KOPT-K1 (cell line): ENCODE measurements around the gene FLT3.
"Not testable (repeated sequence)": the region's sequence is repeated elsewhere in the genome, so short reads cannot be mapped to it uniquely, and the experiment has no call there.

ENCODE experiments used
- H3K27ac ChIP-seq: fragments of 200-600 bp; sonication (generic); 2 replicates; pipeline ENCODE4 v1.5.1; 2016; ENCODE audit warnings: antibody characterized with exemption, mild to moderate bottlenecking, low read depth, low read length; ENCODE audit not compliant: poor library complexity, severe bottlenecking
- H3K36me3 ChIP-seq: fragments of 200-600 bp; sonication (generic); 2 replicates; pipeline ENCODE4 v1.5.1; 2017; ENCODE audit warnings: antibody characterized with exemption, mild to moderate bottlenecking, low read length, moderate library complexity; ENCODE audit not compliant: insufficient read depth
- H3K9me3 ChIP-seq: fragments of 200-600 bp; sonication (generic); 2 replicates; pipeline ENCODE4 v1.5.1; 2017; ENCODE audit warnings: antibody characterized with exemption, low read length, mild to moderate bottlenecking; ENCODE audit not compliant: insufficient read depth, poor library complexity, severe bottlenecking

FLT3 gene

DNA sequence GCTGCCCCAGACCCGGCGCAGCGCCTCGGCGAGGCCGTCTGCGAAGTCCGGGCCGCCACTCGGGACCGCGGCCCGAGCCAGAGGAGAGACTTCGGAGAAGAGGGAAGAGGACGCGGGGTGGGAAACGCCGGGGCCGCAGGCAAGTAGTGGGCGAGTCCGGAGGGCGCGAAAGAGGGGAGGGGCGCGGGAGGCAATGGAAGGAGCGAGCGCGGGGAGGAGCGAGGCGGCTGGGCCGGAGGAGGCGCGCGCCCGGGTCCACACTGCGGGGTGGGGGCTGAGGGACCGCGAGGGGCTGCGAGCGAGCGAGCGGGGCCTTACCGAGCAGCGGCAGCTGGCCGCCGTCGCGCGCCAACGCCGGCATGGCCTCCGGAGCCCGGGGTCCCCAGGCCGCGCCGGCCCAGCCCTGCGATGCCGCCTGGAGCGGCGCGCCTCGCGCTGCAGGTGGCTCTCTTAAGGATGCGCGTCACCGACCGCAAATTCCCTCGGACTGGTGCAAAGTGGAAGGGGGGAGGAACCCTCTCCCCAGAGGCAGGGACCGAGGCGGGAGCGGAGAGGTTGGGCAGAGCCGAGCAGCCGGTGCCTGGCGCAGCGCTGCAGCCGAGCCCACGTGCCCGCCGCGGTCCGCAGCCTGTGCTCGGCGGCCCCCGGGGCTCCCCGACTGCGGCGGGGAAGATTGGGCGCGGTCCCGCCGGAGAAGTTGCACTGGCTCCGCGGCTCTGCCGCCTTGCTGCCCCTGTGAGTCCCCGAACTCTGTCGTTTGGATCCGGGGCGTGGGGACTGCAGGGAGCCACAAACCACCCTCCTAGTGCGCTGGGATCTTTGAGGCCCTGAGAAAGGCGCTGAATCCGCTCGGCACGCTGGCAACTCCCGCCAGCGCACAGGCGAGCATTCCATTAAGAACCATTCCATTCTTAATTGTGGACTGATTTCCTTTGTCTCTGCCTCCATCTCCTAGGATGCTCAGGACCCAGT lies at the start of gene FLT3:
FLT3 (minus strand) TSS at position 427 of the 972 bp plus-strand sequence; CDS start at position 361, 66 bp downstream.
- Histone ChIP-seq H3K36me3 (no peaks in the 10 kb centered on the region), H3K27ac (peak within 1 kb of the TSS; percentile 36), H3K9me3 (no peaks in the 10 kb centered on the region)

DNA sequence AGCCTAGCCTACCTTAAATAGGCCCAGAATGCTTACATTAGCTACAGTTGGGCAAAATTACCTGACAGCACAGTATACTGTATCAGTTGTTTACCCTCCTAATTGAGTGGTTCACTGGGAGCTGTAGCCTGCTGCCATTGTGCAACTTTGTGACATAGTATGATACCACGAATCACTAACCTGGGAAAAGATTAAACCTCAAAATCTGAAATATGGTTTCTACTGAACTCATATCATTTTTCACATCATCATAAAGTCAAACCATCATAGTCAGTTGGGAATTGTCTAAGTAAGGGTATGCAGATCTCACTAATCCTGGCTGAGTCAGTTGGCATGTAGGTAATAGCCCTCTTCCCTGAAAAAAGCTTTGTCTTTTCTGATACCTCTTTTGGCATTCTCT lies 47.1 kb upstream of the FLT3 start:
- H3K36me3 ChIP-seq, result peaks cover 18% of the 10 kb centered on the region
- no peaks in the 10 kb centered on the region for H3K9me3 ChIP-seq
- no peak overlapping the region for H3K27ac ChIP-seq

DNA sequence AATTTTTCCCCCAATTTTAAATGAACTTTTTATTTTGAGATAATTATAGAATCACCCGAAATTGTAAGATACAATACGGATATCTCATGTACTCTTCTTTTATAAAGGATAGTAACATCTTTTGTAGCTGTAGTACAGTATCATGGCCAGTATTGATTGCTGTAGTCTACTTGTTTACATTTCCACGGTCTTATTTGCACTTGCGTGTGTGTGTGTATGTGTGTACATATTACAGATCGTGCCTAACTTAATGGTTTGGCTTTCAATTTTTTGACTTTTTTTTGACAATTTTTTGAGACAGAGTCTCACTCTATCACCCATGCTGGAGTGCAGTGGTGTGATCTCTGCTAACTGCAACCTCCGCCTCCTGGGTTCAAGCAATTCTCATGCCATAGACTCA lies 44.7 kb upstream of the FLT3 start:
- H3K36me3 ChIP-seq, result peaks cover 18% of the 10 kb centered on the region
- no peaks in the 10 kb centered on the region for H3K9me3 ChIP-seq
- no peak overlapping the region for H3K27ac ChIP-seq

GRCh38 chr13:28141542-28141941 lies 41.2 kb upstream of the FLT3 start:
- not testable (repeated sequence) for H3K36me3 ChIP-seq, H3K9me3 ChIP-seq, H3K27ac ChIP-seq

DNA sequence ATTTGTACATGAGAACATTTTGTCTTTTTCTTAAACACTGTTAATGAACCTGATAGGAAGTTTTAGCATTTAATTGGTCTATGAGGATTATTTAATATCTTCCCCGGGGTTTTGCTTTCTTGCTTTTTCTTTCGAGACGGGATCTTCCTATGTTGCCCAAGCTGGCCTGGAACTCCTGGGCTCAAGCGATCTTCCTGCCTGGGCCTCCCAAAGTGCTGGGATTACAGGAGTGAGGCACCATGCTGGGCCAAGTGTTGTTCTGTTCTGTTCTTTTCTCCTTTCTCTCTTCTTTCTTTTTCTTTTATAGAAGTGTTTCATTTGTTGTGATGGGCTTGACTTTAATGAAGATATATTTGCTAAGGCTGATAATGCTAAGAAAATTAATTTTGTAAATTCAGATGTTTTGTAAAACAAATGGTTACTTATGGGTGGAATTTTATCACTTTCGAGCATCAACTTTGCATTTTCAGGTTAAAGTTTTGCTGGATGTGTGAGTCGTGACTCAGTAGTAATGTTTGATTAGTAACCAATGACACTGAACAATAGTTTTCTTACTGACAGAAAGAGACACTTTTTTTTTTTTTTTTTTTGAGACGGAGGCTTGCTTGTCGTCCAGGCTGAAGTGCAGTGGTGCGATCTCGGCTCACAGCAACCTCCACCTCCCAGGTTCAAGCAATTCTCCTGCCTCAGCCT lies 40.2 kb upstream of the FLT3 start:
- 0 out of 2 replicates have a peak, but pooled peaks cover 4% of the 10 kb centered on the region for H3K36me3 ChIP-seq
- peak overlapping the region; percentile 100 for H3K27ac ChIP-seq
- H3K9me3 ChIP-seq, result no peaks in the 10 kb centered on the region

- H3K27ac ChIP-seq, result peak overlapping the region; percentile 100
- H3K36me3 ChIP-seq, result no peaks in the 10 kb centered on the region
- no peaks in the 10 kb centered on the region for H3K9me3 ChIP-seq
Measured at GRCh38 chr13:28138756-28139470, 38.5 kb upstream of the FLT3 start.

DNA sequence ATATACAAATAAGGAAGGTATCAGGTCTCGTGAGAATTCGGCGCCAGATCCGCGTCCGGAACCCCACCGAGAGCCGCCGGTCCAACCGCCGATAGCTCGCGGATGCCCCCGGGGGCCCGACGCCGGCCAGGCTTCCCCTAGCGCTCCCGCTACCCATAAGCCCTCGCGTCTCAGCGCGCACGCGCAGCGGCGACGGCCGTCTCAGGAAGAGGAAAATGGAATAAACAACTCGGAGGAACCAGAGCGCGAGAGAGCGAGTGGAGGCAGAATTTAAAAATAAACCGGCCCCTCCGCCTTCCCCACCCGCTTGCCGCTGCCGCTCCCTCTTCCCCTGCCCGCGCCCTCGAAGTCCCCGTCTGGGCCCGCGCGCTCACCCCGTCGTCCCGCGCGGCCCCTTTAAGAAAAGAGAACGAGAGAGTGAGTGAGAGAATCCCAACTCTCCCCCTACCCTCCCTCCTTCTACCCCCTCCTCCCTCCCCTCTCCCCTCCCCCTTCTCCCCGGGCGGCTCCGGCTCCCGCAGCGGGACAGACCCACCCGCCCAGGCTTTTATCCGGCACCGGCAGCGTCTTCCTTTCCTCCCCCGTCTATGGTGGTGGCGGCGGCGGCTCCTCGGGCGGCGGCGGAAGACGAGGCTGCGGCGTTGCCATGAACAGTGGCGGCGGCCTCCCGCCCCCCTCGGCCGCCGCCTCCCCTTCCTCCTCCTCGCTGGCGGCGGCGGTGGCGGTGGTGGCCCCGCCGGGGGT lies 37.8 kb upstream of the FLT3 start, which contains the start of gene PAN3:
PAN3 (plus strand) TSS at position 534 of the 744 bp plus-strand sequence; CDS start at position 647, 113 bp downstream.
- no peaks in the 10 kb centered on the region for H3K36me3 ChIP-seq
- H3K27ac ChIP-seq, result peak within 1 kb of the TSS; percentile 100
- H3K9me3 ChIP-seq, result no peaks in the 10 kb centered on the region

DNA sequence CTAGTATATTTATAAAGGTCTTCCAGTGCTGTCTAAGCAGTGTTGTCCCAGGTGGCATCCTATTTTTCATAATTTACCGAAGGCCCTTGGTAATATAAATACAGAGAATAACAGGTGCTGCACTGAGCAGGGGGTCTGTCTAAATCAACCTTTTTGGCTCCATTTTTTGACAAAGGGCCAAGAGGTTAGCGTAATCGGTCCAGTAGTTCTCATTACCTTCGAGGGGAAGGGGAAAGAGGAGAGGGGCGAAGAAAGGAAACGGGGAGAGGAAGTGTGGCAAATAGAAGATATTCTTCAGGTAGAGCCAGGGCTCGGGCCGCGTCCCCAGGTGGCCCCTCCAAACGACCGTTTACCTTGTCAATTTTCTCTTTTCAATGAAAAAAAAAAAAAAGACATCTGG lies 37.2 kb upstream of the FLT3 start:
- Histone ChIP-seq H3K9me3 (no peaks in the 10 kb centered on the region), H3K27ac (peak overlapping the region; percentile 100), H3K36me3 (no peaks in the 10 kb centered on the region)

- no peaks in the 10 kb centered on the region for H3K9me3 ChIP-seq
- H3K27ac ChIP-seq, result peak overlapping the region; percentile 100
- no peaks in the 10 kb centered on the region for H3K36me3 ChIP-seq
Measured at GRCh38 chr13:28136916-28137315, 36.5 kb upstream of the FLT3 start.

DNA sequence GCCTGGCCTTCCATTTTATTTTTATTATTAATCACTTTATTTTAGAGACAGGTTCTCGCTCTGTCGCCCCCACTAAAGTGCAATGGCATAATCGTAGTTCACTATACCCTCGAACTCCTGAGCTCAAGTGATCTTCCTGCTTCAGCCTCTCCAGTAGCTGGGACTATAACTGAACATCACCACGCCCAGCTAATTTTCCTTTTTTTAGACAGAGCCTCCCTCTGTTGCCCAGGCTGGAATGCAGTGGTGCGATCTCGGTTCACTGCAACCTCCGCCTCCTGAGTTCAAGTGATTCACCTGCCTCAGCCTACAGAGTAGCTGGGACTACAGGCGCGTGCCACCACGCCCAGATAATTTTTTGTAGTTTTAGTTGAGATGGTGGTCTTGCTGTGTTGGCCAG lies 31.3 kb upstream of the FLT3 start:
- Histone ChIP-seq H3K27ac (no peak overlapping the region), H3K9me3 (no peaks in the 10 kb centered on the region), H3K36me3 (no peaks in the 10 kb centered on the region)

DNA sequence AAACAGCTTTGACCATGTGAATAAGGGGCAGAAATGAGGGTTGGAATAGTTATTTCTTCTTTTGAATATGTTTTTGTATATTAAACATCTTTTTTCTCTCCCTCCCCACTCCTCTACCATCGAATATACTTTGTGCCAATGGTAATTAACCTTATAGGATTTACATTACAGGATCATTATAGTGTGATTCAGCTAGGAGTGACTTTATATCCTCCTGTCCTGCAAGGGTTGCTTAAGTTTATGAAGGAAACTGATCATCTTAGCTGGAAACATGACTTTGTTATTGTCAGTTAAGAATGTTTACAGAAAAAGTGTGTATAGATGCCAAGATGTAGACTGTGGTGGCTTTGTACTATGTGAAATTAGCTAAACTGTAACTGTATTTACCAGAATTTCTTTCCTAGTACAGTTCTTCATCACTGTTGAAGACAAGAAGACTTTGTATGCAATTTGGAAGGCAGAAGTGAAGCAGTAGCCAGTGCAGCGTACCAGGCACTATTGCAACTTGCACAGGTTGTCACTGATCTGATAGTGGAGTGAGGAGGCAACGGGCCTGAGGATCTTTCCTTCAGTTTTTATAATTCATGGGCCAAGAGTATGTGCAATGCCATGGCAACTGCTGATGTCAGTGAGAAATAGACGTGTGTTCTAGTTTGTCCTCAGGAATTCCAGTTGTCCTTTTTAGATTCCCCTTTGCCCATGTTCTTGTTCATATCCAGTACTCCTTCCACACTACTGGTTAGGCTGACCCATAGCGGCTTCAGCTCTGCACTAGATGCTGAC lies 29.7 kb upstream of the FLT3 start:
- no peaks in the 10 kb centered on the region for H3K9me3 ChIP-seq
- no peak overlapping the region for H3K27ac ChIP-seq
- no peaks in the 10 kb centered on the region for H3K36me3 ChIP-seq

DNA sequence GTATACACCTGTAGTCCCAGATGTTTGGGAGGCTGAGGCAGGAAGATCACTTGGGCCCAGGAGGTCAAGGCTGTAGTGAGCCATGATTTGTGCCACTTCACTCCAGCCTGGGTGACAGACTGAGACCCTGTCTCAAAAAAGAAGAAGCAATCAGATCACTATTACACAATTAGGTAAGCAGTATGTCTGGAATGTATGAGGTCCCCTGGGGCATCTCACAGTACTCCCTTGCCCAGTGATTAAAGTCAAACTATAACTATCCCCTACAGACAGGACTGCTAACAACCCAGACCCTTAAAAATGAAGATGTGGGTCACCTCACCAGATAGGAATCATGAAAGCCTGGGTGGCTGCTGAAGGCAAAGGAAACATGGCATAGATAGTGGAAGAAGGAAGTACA lies 28.6 kb upstream of the FLT3 start:
- H3K36me3 ChIP-seq, result no peaks in the 10 kb centered on the region
- no peak overlapping the region for H3K27ac ChIP-seq
- no peaks in the 10 kb centered on the region for H3K9me3 ChIP-seq

DNA sequence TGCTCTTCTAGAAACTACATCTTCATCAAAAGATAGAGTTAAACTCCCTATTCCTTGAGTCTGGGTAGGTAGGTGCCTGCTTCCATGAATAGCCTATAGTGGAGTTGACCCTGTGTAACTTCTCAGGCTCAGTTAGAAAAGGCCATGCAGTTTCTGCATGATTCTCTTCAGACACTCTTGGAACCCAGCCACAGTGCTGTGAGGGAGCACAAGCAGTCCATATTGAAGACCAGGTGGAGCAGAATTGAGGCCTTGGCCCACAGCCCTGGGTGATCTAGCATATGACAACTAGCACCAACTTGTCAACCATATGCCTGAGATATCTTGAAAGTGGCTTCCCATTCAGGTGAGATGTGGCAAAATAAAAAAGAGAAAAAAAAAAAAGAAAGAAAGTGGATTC lies 27.7 kb upstream of the FLT3 start:
- no peaks in the 10 kb centered on the region for H3K36me3 ChIP-seq
- H3K27ac ChIP-seq, result no peak overlapping the region
- H3K9me3 ChIP-seq, result no peaks in the 10 kb centered on the region

- H3K27ac ChIP-seq, result no peak overlapping the region
- H3K9me3 ChIP-seq, result no peaks in the 10 kb centered on the region
- H3K36me3 ChIP-seq, result no peaks in the 10 kb centered on the region
Measured at GRCh38 chr13:28121224-28121623, 20.8 kb upstream of the FLT3 start.
